Endothelial cell of umbilical vein (primary cell): Measurements from ENCODE around the gene SCAI. TPM values are rescaled to one million over a fixed set of nuclear protein-coding genes. Genes with fewer than 3 reads are reported as not detected.

Experiments used
- BruUV-seq: library from RNA; stranded (reverse); fragments of 400-500 nt; replicated peaks from 2 replicates; lab custom pipeline; 2021; lab: Mats Ljungman, UMichigan
- CTCF ChIA-PET: fragments of 300-600, 350-600 bp; sonication (Branson Sonifier 250); formaldehyde crosslinking; loops from one replicate; lab custom pipeline; 2021; ENCODE audit warnings: antibody characterized with exemption, inconsistent platforms; lab: Charles Lee
- POLR2A ChIA-PET: fragments of 300-600, 350-600 bp; sonication (Branson Sonifier 250); formaldehyde crosslinking; loops from one replicate; lab custom pipeline; 2021; ENCODE audit warnings: antibody characterized with exemption, inconsistent platforms; lab: Charles Lee
- DNase-seq: peaks from one replicate; pipeline ENCODE4 v3.0.0-alpha.2; 2011; ENCODE audit warnings: low read depth, low spot score
- FAIRE-seq: peaks from 2 replicates; lab custom pipeline; 2011; peaks lifted over from hg19 to GRCh38; lab: Jason Lieb, UNC
- H2AFZ ChIP-seq: 2 replicates; pipeline ENCODE4 v1.6.0; 2012; ENCODE audit warnings: low read depth, low read length, control low read depth, inconsistent platforms
- H3K27ac ChIP-seq: 2 replicates; pipeline ENCODE4 v1.5.1; 2011; ENCODE audit warnings: low read depth, mild to moderate bottlenecking, control low read depth, low read length, moderate library complexity; ENCODE audit not compliant: insufficient read depth
- H3K27me3 ChIP-seq, 2 experiments: 2 replicates each; pipeline versions ENCODE4 v1.6.0 to v1.6.1; 2011; ENCODE audit warnings: low read length in 2 of 2, mixed read lengths in 1 of 2; ENCODE audit not compliant: control insufficient read depth in 2 of 2, insufficient read depth in 2 of 2
- H3K36me3 ChIP-seq, 2 experiments: 2 replicates in 1 of 2; 3 replicates in 1 of 2; pipeline ENCODE4 v1.5.1; 2011; ENCODE audit warnings: low read length in 2 of 2, mild to moderate bottlenecking in 1 of 2, moderate library complexity in 1 of 2; ENCODE audit not compliant: control insufficient read depth in 2 of 2, insufficient read depth in 2 of 2; ENCODE audit errors: extremely low read depth in 1 of 2
- H3K4me1 ChIP-seq: 3 replicates; pipeline ENCODE4 v1.5.1; 2011; ENCODE audit warnings: mild to moderate bottlenecking, low read length; ENCODE audit not compliant: control insufficient read depth, insufficient read depth; ENCODE audit errors: extremely low read depth
- H3K4me2 ChIP-seq: 2 replicates; pipeline ENCODE4 v1.6.1; 2011; ENCODE audit warnings: low read length, control low read depth, mixed read lengths; ENCODE audit not compliant: insufficient read depth
- H3K4me3 ChIP-seq, 3 experiments: fragments of 200-600 bp in 1 of 3; sonication (generic), shearing (Covaris generic) in 1 of 3; replicated peaks in 1 of 3; 2 replicates each; pipeline ENCODE4 v1.5.1; 2011 to 2016; ENCODE audit warnings: control low read depth in 3 of 3, low read length in 3 of 3, mild to moderate bottlenecking in 2 of 3, inconsistent platforms in 1 of 3, low read depth in 1 of 3, moderate library complexity in 1 of 3; ENCODE audit not compliant: insufficient read depth in 1 of 3
- H3K79me2 ChIP-seq: 2 replicates; pipeline ENCODE4 v1.6.0; 2012; ENCODE audit warnings: low read length, inconsistent platforms; ENCODE audit not compliant: control insufficient read depth, insufficient read depth
- H3K9ac ChIP-seq: replicated peaks from 2 replicates; pipeline ENCODE3; 2011; ENCODE audit warnings: low read length, control low read depth; ENCODE audit not compliant: insufficient read depth; ENCODE audit errors: extremely low read depth
- H3K9me1 ChIP-seq: replicated peaks from 3 replicates; pipeline ENCODE4 v1.6.0; 2011; ENCODE audit warnings: mild to moderate bottlenecking, low read length; ENCODE audit not compliant: control insufficient read depth, insufficient read depth; ENCODE audit errors: extremely low read depth
- H3K9me3 ChIP-seq: replicated peaks from 2 replicates; pipeline ENCODE4 v1.5.1; 2012; ENCODE audit warnings: low read length, inconsistent platforms; ENCODE audit not compliant: control insufficient read depth, insufficient read depth
- H4K20me1 ChIP-seq: replicated peaks from 2 replicates; pipeline ENCODE3; 2011; ENCODE audit warnings: mild to moderate bottlenecking, low read length; ENCODE audit not compliant: control insufficient read depth, insufficient read depth; ENCODE audit errors: extremely low read depth
- EZH2 ChIP-seq: IDR thresholded peaks from 2 replicates; pipeline ENCODE4 v1.6.1; 2012; ENCODE audit warnings: borderline replicate concordance, low read depth, mild to moderate bottlenecking, moderate library complexity, low read length, inconsistent platforms; ENCODE audit not compliant: severe bottlenecking
- FOS ChIP-seq: IDR thresholded peaks from 2 replicates; pipeline ENCODE4 v1.6.1; 2011; ENCODE audit warnings: mild to moderate bottlenecking, low read length, moderate library complexity, borderline replicate concordance; ENCODE audit not compliant: insufficient read depth
- GATA2 ChIP-seq: IDR thresholded peaks from 2 replicates; pipeline ENCODE4 v1.7.0; 2011; ENCODE audit warnings: low read depth, mild to moderate bottlenecking, moderate library complexity, mixed read lengths, low read length; ENCODE audit not compliant: insufficient read length, insufficient read depth
- JUN ChIP-seq: IDR thresholded peaks from 2 replicates; pipeline ENCODE4 v1.6.1; 2011; ENCODE audit warnings: borderline replicate concordance, low read depth; ENCODE audit not compliant: insufficient read length, insufficient read depth
- POLR2A ChIP-seq: IDR thresholded peaks from 2 replicates; pipeline ENCODE4 v1.6.1; 2012; ENCODE audit warnings: low read depth, mild to moderate bottlenecking, control low read depth, low read length
- POLR2AphosphoS5 ChIP-seq: IDR thresholded peaks from 2 replicates; pipeline ENCODE4 v1.6.1; 2012; ENCODE audit warnings: low read depth, mild to moderate bottlenecking, control low read depth, low read length, moderate library complexity; ENCODE audit not compliant: insufficient read depth
- dilution Hi-C: fragments of 300-500 bp; cut with MboI; formaldehyde crosslinking; loops from one replicate; pipeline ENCODE4 v1.15.0; 2019; ENCODE audit warnings: low sequenced_read_pairs; ENCODE audit not compliant: extremely low pct_ligation_motif_present
- intact Hi-C: fragments of 100-400 bp; cut with micrococcal nuclease; formaldehyde crosslinking; loops from one replicate; pipeline ENCODE4 v1.10.0; 2022
- polyA plus RNA-seq, 4 experiments: library from polyadenylated mRNA; depleted of rRNA in 3 of 4; stranded (reverse) in 3 of 4; unstranded in 1 of 4; fragments of >200 nt; gene quantifications; 2 replicates each; pipeline versions ENCODE4 v1.2.1 to v1.2.3, GENCODE V29; 2011 to 2012; ENCODE audit warnings: missing spikeins in 1 of 4
- total RNA-seq: library from RNA; stranded (reverse); gene quantifications from 2 replicates; pipeline ENCODE4 v1.2.3, GENCODE V29; 2021
- TF ChIP-seq, protein P1 (sequence below), 2 donors: IDR thresholded peaks; 1 replicate in 1 of 2; 2 replicates in 1 of 2; pipeline ENCODE4 v1.5.1; 2011; ENCODE audit warnings: low read length in 2 of 2, mild to moderate bottlenecking in 2 of 2, moderate library complexity in 2 of 2, control low read depth in 1 of 2, inconsistent platforms in 1 of 2, low read depth in 1 of 2; ENCODE audit not compliant: insufficient read depth in 1 of 2; ENCODE audit errors: extremely low read depth in 1 of 2
- TF ChIP-seq, protein P2 (sequence below): IDR thresholded peaks from 2 replicates; pipeline ENCODE4 v1.6.1; 2011; ENCODE audit not compliant: insufficient read depth, insufficient read length

The SCAI gene
- total and polyA plus RNA-seq, 2 donors (not counting 3 experiments of a cell fraction or from before 2014, with no cell fraction given): 2.0 to 9.3 TPM

DNA sequence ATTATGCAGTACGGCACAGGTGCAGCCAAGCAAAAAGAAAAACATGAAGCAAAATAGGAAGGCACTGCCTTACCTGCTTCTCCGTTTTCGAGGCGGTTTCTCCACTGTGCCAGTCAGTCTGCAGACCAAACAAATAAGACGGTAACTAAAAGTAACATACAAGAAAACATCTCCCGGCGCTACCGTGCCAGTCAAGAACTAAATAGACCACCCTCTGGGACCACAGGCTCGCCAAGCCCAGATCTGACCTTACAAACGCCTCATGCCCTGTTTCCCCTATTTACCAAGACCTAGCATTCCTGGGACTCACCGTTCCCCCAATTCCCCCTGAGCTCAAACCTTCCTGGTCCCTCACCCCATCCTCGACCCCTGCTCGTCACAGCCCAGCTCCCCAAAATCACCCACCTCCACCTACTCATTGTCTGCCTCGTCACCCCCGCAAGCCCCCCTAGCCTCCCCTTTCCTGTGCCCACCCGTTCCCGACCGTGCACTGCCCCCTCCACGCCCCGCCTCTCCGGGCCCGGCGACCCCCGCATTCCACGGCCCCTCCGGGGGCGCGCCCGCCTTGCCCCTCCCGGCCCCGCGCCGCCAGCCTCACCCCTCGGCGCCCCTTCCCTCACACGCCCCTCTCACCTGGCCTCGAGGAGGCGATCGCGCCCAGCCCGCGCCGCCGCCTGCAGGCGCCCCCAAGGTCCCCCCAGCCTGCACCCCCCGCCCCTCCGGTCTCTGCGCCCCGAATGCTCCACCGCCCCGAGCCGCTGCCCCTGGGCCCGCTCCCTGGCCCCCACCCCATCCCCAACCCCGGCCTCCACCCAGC, 560 bp downstream of the SCAI start:
- POLR2A ChIA-PET: interaction anchor here (0.6 kb wide), 1 partner anchor 13 kb away, joined by 3 read pairs; no protein-coding TSS in a partner anchor
- FAIRE-seq: no peak
- intact Hi-C loops: loop anchor here (1.0 to 2.0 kb wide), 7 partner anchors 47 to 368 kb away; partner anchors contain the start of genes ARPC5L, GOLGA1, PPP6C and WDR38

More for the DNA sequence above, 560 bp downstream of the SCAI start:
- H3K79me2 ChIP-seq: no peaks in the 10 kb centered on the region
- no peak for TF ChIP-seq POLR2AphosphoS5
- no peak for TF ChIP-seq EZH2
- TF ChIP-seq, protein P1, sequence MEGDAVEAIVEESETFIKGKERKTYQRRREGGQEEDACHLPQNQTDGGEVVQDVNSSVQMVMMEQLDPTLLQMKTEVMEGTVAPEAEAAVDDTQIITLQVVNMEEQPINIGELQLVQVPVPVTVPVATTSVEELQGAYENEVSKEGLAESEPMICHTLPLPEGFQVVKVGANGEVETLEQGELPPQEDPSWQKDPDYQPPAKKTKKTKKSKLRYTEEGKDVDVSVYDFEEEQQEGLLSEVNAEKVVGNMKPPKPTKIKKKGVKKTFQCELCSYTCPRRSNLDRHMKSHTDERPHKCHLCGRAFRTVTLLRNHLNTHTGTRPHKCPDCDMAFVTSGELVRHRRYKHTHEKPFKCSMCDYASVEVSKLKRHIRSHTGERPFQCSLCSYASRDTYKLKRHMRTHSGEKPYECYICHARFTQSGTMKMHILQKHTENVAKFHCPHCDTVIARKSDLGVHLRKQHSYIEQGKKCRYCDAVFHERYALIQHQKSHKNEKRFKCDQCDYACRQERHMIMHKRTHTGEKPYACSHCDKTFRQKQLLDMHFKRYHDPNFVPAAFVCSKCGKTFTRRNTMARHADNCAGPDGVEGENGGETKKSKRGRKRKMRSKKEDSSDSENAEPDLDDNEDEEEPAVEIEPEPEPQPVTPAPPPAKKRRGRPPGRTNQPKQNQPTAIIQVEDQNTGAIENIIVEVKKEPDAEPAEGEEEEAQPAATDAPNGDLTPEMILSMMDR (IDR thresholded peaks at IDR 0.05; ENCODE audit: extremely low read depth in 1 of 2, insufficient read depth in 1 of 2, low read depth in 1 of 2, low read length in 2 of 2): no peak
- TF ChIP-seq GATA2: no peak
- no peak for TF ChIP-seq FOS
- TF ChIP-seq, protein P2, sequence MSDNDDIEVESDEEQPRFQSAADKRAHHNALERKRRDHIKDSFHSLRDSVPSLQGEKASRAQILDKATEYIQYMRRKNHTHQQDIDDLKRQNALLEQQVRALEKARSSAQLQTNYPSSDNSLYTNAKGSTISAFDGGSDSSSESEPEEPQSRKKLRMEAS: no peak
- no peak for TF ChIP-seq JUN
- no peak for TF ChIP-seq POLR2A
- CTCF ChIA-PET: interaction anchor here (0.6 to 2.1 kb wide), 24 partner anchors 11 to 371 kb away, joined by 3 to 8 read pairs (median 4); partner anchors contain the start of genes GOLGA1, NR6A1 and WDR38
- H3K4me1 ChIP-seq: peaks cover 6% of the 10 kb centered on the region
- H3K9ac ChIP-seq: peak overlapping the region; percentile 11
- peak; percentile 19 for DNase-seq
- H3K27ac ChIP-seq: no peak overlapping the region
- no peaks in the 10 kb centered on the region for H4K20me1 ChIP-seq
- peak overlapping the region; percentile 72 for H3K4me2 ChIP-seq
- no peaks in the 10 kb centered on the region for H3K9me3 ChIP-seq
- peak overlapping the region; percentile 19 to 74 (median 59) for H3K4me3 ChIP-seq
- peak overlapping the region; percentile 57 for H2AFZ ChIP-seq
- dilution Hi-C loops: no loop called here
- no peaks in the 10 kb centered on the region for H3K27me3 ChIP-seq
- H3K36me3 ChIP-seq: no peaks in the 10 kb centered on the region
- H3K9me1 ChIP-seq: no peaks in the 10 kb centered on the region
- no TSS peak for BruUV-seq
